Measurements from ENCODE around the gene DOCK4. TPM values are rescaled to one million over a fixed set of nuclear protein-coding genes. Genes with fewer than 3 reads are reported as not detected.

DOCK4 gene
- total and polyA plus RNA-seq, 4 donors, result 7.2 to 48.9 (median 12.8) TPM

DNA sequence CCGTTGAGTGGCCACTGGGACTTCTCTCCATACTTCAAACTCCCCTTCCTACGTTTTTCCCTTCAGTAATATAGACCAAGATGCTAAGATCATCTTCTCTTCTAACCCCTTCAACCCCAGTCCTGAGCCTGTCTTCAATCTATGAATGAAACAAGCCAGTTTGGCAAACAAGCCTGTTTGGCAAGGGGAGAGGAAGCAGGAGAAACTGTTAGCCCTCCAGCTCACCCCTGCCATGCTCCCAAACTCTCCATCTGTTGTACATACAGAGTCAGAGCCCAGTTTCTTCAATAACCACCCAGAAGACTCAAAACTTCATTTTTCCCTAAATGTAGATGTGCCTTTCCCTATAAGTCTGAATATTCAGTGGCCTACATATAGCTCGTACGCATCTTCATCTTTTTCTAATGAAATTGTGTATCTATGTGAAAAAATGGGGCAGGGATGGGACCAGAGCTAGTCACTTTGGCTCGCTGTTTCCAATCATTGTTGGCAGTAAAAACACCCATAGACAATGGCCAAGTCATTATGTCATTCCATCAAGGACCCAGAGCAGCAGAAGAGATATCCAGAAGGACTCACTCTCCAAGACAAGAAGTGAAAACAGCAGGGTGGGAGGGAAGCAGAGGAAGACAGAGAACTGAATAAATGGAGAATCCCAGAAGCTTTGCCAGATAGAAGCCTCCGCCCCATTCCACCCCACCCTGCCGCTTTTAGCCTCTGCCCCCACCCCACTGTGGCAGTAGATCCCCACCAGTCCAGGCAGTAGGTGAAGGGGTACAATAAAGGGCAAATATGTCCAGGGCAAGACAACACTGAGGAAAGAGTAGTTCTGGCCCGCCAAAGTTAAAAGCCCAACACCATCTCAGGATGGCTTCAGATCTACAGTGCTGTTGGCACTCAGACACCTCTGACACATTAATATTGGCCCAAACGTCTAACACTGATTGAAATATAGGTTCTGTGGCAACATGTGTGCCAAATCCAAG, 87.3 kb downstream of the DOCK4 start:
- H3K4me1 ChIP-seq (ENCODE audit: control insufficient read depth in 4 of 4, insufficient read depth in 4 of 4, low read length in 3 of 4), result peaks cover 0 to 8% (median 4%) of the 10 kb centered on the region in 4 donors
- no peaks in the 10 kb centered on the region for H3K9me3 ChIP-seq (ENCODE audit: control insufficient read depth in 4 of 4, low read length in 3 of 4)
- H3K27ac ChIP-seq (ENCODE audit: low read depth in 1 of 2, low read length in 2 of 2), result no peak overlapping the region
- H3K36me3 ChIP-seq (ENCODE audit: control insufficient read depth in 4 of 4, insufficient read depth in 3 of 4, low read depth in 1 of 4, low read length in 3 of 4), result no peaks in the 10 kb centered on the region
- DNase-seq (ENCODE audit: low spot score), result no peak
- H3K4me3 ChIP-seq (ENCODE audit: low read depth in 1 of 3, low read length in 3 of 3), result no peak overlapping the region
- H3K9ac ChIP-seq (ENCODE audit: low read depth in 1 of 2, low read length in 2 of 2), result no peak overlapping the region
- no peaks in the 10 kb centered on the region for H3K27me3 ChIP-seq (ENCODE audit: control insufficient read depth in 4 of 4, insufficient read depth in 4 of 4, low read length in 3 of 4)
- TF ChIP-seq HNF4G (IDR thresholded peaks at IDR 0.05), result no peak
- no peak for TF ChIP-seq NR2F2 (IDR thresholded peaks at IDR 0.05)
- TF ChIP-seq EGR1 (IDR thresholded peaks at IDR 0.05; ENCODE audit: low read depth in 2 of 2), result no peak
- no peak for TF ChIP-seq YY1 (IDR thresholded peaks at IDR 0.05)
- TF ChIP-seq ATF3 (IDR thresholded peaks at IDR 0.05), result no peak
- TF ChIP-seq GABPA (IDR thresholded peaks at IDR 0.05 in 1 of 2, conservative IDR thresholded peaks at IDR 0.05 in 1 of 2), result no peak
- no peak for TF ChIP-seq RAD21 (IDR thresholded peaks at IDR 0.05)
- no peak for TF ChIP-seq TAF1 (conservative IDR thresholded peaks at IDR 0.05)
- WGBS, result 88% methylated on average over 9 of the region's 9 CpGs

DNA sequence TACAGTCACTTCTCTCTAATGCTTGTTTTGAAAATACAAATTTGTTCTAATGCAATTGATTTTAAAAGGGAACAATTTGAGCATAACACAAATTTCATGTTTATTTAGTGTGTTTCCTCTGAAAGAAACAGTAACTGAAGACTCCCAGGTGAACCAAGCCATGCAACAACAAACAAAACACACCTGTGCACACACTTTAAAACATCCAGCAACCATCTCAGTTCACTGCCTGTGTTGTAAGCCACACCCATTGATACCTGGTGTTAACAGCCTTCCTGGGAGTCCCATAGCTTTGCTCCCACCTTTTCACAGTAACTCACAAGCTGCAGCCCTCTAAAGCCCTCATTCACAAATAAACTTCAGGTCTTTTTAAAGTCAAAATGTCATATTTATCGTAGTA, 89.3 kb downstream of the DOCK4 start:
- 79% methylated on average over 1 of the region's 1 CpG for WGBS
- peaks cover 0 to 14% (median 7%) of the 10 kb centered on the region in 4 donors for H3K4me1 ChIP-seq (ENCODE audit: control insufficient read depth in 4 of 4, insufficient read depth in 4 of 4, low read length in 3 of 4)
- no peak overlapping the region for H3K4me3 ChIP-seq (ENCODE audit: low read depth in 1 of 3, low read length in 3 of 3)
- no peak overlapping the region for H3K27ac ChIP-seq (ENCODE audit: low read depth in 1 of 2, low read length in 2 of 2)
- no peak for TF ChIP-seq HNF4G (IDR thresholded peaks at IDR 0.05)
- no peak overlapping the region for H3K9ac ChIP-seq (ENCODE audit: low read depth in 1 of 2, low read length in 2 of 2)
- H3K27me3 ChIP-seq (ENCODE audit: control insufficient read depth in 4 of 4, insufficient read depth in 4 of 4, low read length in 3 of 4), result no peaks in the 10 kb centered on the region
- H3K9me3 ChIP-seq (ENCODE audit: control insufficient read depth in 4 of 4, low read length in 3 of 4), result no peaks in the 10 kb centered on the region
- no peaks in the 10 kb centered on the region for H3K36me3 ChIP-seq (ENCODE audit: control insufficient read depth in 4 of 4, insufficient read depth in 3 of 4, low read depth in 1 of 4, low read length in 3 of 4)
- DNase-seq (ENCODE audit: low spot score), result no peak

DNA sequence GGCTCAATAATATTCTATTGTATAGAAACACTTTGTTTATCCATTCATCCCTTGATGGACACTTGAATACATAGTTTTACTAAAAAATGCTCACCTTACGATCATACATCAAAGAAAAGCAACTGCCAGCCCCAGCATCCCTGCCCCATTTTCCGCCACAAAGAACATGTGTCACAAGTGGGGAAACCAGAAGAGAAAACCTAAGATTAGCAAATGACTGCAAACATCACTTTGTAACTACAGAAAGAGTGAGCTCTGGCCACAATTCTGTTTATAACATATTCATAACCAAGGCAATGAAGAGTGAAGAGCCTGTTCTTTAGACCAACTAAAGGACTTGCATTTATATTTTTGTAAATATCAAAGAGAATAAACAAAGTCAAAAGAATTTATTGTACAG, 89.8 kb downstream of the DOCK4 start:
- Histone ChIP-seq H3K27ac (ENCODE audit: low read depth in 1 of 2, low read length in 2 of 2) (no peak overlapping the region), H3K9ac (ENCODE audit: low read depth in 1 of 2, low read length in 2 of 2) (no peak overlapping the region), H3K4me1 (ENCODE audit: control insufficient read depth in 4 of 4, insufficient read depth in 4 of 4, low read length in 3 of 4) (peaks cover 0 to 9% (median 6%) of the 10 kb centered on the region in 4 donors), H3K9me3 (ENCODE audit: control insufficient read depth in 4 of 4, low read length in 3 of 4) (no peaks in the 10 kb centered on the region), H3K27me3 (ENCODE audit: control insufficient read depth in 4 of 4, insufficient read depth in 4 of 4, low read length in 3 of 4) (no peaks in the 10 kb centered on the region), H3K4me3 (ENCODE audit: low read depth in 1 of 3, low read length in 3 of 3) (no peak overlapping the region), H3K36me3 (ENCODE audit: control insufficient read depth in 4 of 4, insufficient read depth in 3 of 4, low read depth in 1 of 4, low read length in 3 of 4) (no peaks in the 10 kb centered on the region)
- DNase-seq (ENCODE audit: low spot score), result no peak
- 96% methylated on average over 2 of the region's 2 CpGs for WGBS
- no peak for TF ChIP-seq FOXA2 (IDR thresholded peaks at IDR 0.05)
- TF ChIP-seq CTCF (IDR thresholded peaks at IDR 0.05; ENCODE audit: low read depth, low read length, missing input control), result no peak
- no peak for TF ChIP-seq SP1 (IDR thresholded peaks at IDR 0.05)
- no peak for TF ChIP-seq JUND (IDR thresholded peaks at IDR 0.05)
- no peak for TF ChIP-seq HNF4G (IDR thresholded peaks at IDR 0.05)
- no peak for TF ChIP-seq GABPA (IDR thresholded peaks at IDR 0.05 in 1 of 2, conservative IDR thresholded peaks at IDR 0.05 in 1 of 2)
- no peak for TF ChIP-seq NR2F2 (IDR thresholded peaks at IDR 0.05)
- TF ChIP-seq ZBTB33 (IDR thresholded peaks at IDR 0.05), result no peak
- TF ChIP-seq YY1 (IDR thresholded peaks at IDR 0.05), result no peak
- no peak for TF ChIP-seq TAF1 (conservative IDR thresholded peaks at IDR 0.05)
- TF ChIP-seq, protein P1, sequence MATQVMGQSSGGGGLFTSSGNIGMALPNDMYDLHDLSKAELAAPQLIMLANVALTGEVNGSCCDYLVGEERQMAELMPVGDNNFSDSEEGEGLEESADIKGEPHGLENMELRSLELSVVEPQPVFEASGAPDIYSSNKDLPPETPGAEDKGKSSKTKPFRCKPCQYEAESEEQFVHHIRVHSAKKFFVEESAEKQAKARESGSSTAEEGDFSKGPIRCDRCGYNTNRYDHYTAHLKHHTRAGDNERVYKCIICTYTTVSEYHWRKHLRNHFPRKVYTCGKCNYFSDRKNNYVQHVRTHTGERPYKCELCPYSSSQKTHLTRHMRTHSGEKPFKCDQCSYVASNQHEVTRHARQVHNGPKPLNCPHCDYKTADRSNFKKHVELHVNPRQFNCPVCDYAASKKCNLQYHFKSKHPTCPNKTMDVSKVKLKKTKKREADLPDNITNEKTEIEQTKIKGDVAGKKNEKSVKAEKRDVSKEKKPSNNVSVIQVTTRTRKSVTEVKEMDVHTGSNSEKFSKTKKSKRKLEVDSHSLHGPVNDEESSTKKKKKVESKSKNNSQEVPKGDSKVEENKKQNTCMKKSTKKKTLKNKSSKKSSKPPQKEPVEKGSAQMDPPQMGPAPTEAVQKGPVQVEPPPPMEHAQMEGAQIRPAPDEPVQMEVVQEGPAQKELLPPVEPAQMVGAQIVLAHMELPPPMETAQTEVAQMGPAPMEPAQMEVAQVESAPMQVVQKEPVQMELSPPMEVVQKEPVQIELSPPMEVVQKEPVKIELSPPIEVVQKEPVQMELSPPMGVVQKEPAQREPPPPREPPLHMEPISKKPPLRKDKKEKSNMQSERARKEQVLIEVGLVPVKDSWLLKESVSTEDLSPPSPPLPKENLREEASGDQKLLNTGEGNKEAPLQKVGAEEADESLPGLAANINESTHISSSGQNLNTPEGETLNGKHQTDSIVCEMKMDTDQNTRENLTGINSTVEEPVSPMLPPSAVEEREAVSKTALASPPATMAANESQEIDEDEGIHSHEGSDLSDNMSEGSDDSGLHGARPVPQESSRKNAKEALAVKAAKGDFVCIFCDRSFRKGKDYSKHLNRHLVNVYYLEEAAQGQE (IDR thresholded peaks at IDR 0.05), result no peak
- TF ChIP-seq EGR1 (IDR thresholded peaks at IDR 0.05; ENCODE audit: low read depth in 2 of 2), result no peak
- no peak for TF ChIP-seq MAX (IDR thresholded peaks at IDR 0.05)
- TF ChIP-seq RAD21 (IDR thresholded peaks at IDR 0.05), result no peak
- no peak for TF ChIP-seq FOXA1 (IDR thresholded peaks at IDR 0.05)

Data from liver (tissue), 9 donors.